A549 (cell line): Measurements from ENCODE around the gene LAMB1. TPM values are rescaled to one million over a fixed set of nuclear protein-coding genes. Genes with fewer than 3 reads are reported as not detected.

Experiments used
- ATAC-seq, 2 experiments: fragments of 200-7000 bp in 1 of 2; fragments of >200 bp in 1 of 2; cut with Nextera tagmentation in 1 of 2; cut with Tn5 transposase in 1 of 2; 3 replicates each; pipeline versions ENCODE4 v1.8.0 to v1.9.1; 2018 to 2020; ENCODE audit warnings: mild to moderate bottlenecking in 1 of 2, moderate library complexity in 1 of 2
- CTCF ChIA-PET: fragments of 300-600 bp; sonication (Branson Sonifier 250); formaldehyde crosslinking; extraction: SDS; loops from one replicate; lab custom pipeline; 2021; ENCODE audit warnings: antibody characterized with exemption, inconsistent platforms; lab: Yijun Ruan, JAX
- POLR2A ChIA-PET: fragments of 350-600 bp; formaldehyde crosslinking; extraction: SDS; loops from one replicate; lab custom pipeline; 2021; ENCODE audit warnings: antibody characterized with exemption, inconsistent platforms; lab: Yijun Ruan, JAX
- DNase-seq, 2 experiments: peaks; one replicate each; pipeline versions ENCODE4 v3.0.0 to v3.0.0-alpha.2; 2011 to 2016; ENCODE audit warnings: low read depth in 1 of 2, low spot score in 1 of 2
- FAIRE-seq: peaks from 2 replicates; lab custom pipeline; 2011; peaks lifted over from hg19 to GRCh38; lab: Jason Lieb, UNC
- H3K27ac ChIP-seq, 2 experiments: fragments of >200 bp; sonication (Bioruptor Twin); formaldehyde crosslinking; 3 replicates each; pipeline ENCODE4 v1.5.1; 2016 to 2017
- H3K4me1 ChIP-seq: fragments of >200 bp; sonication (Bioruptor Twin); formaldehyde crosslinking; 3 replicates; pipeline ENCODE4 v1.6.1; 2016
- H3K4me2 ChIP-seq: fragments of >200 bp; sonication (Bioruptor Twin); formaldehyde crosslinking; 3 replicates; pipeline ENCODE4 v1.6.1; 2016
- H3K4me3 ChIP-seq: fragments of >200 bp; sonication (Bioruptor Twin); formaldehyde crosslinking; 3 replicates; pipeline ENCODE4 v1.5.1; 2016
- H3K9me3 ChIP-seq: fragments of >200 bp; sonication (Bioruptor Twin); formaldehyde crosslinking; 3 replicates; pipeline ENCODE4 v1.6.1; 2016
- BCL3 ChIP-seq: fragments of >200 bp; sonication (Bioruptor Twin); formaldehyde crosslinking; IDR thresholded peaks from 3 replicates; pipeline ENCODE4 v1.6.1; 2016
- BHLHE40 ChIP-seq: IDR thresholded peaks from 2 replicates; pipeline ENCODE4 v1.6.1; 2012; ENCODE audit warnings: low read depth, low read length, inconsistent platforms
- CBX2 ChIP-seq: fragments of 200-600 bp; sonication (generic); IDR thresholded peaks from 2 replicates; pipeline ENCODE4 v1.6.1; 2016; ENCODE audit warnings: low read depth, mild to moderate bottlenecking, borderline replicate concordance
- CBX8 ChIP-seq: fragments of 200-600 bp; sonication (generic); IDR thresholded peaks from 2 replicates; pipeline ENCODE4 v1.6.1; 2016
- CHD2 ChIP-seq: fragments of 150-350 bp; IDR thresholded peaks from 2 replicates; pipeline ENCODE4 v1.6.1; 2014; ENCODE audit warnings: low read length; ENCODE audit not compliant: partially characterized antibody
- CHD4 ChIP-seq: fragments of 200-600 bp; sonication (generic); IDR thresholded peaks from 2 replicates; pipeline ENCODE4 v1.6.1; 2016; ENCODE audit warnings: antibody characterized with exemption, mild to moderate bottlenecking, borderline replicate concordance
- FOSL2 ChIP-seq, 2 experiments: fragments of 450-650 bp in 1 of 2; fragments of >200 bp in 1 of 2; sonication (Bioruptor Twin) in 1 of 2; formaldehyde crosslinking; IDR thresholded peaks; 2 replicates each; pipeline versions ENCODE4 v1.5.0 to v1.6.1; 2016 to 2020; ENCODE audit warnings: mild to moderate bottlenecking in 1 of 2, moderate library complexity in 1 of 2
- GATA3 ChIP-seq: IDR thresholded peaks from 2 replicates; pipeline ENCODE4 v1.6.1; 2012; ENCODE audit warnings: borderline replicate concordance
- HDAC2 ChIP-seq: fragments of 200-600 bp; sonication (generic); IDR thresholded peaks from 2 replicates; pipeline ENCODE4 v1.6.1; 2016
- HOXB13 ChIP-seq: fragments of 250-450 bp; sonication (Bioruptor Pico); IDR thresholded peaks from 2 replicates; pipeline ENCODE4 v1.5.0; 2020; ENCODE audit warnings: low read depth, mild to moderate bottlenecking, moderate library complexity
- HOXB5 ChIP-seq: fragments of 250-450 bp; sonication (Bioruptor Pico); IDR thresholded peaks from 2 replicates; pipeline ENCODE4 v1.5.0; 2020; ENCODE audit warnings: mild to moderate bottlenecking, moderate library complexity
- JUN ChIP-seq, 2 experiments: fragments of >200 bp; sonication (Bioruptor Twin); formaldehyde crosslinking; IDR thresholded peaks; 2 replicates in 1 of 2; 3 replicates in 1 of 2; pipeline ENCODE4 v1.6.1; 2016 to 2017
- JUNB ChIP-seq: fragments of >200 bp; sonication (Bioruptor Twin); formaldehyde crosslinking; IDR thresholded peaks from 2 replicates; pipeline ENCODE4 v1.6.1; 2016
- NFE2L2 ChIP-seq: fragments of 150-350 bp; conservative IDR thresholded peaks from 2 replicates; pipeline ENCODE4 v1.6.1; 2014; ENCODE audit warnings: low read length
- PHF8 ChIP-seq: fragments of 200-600 bp; sonication (generic); IDR thresholded peaks from 2 replicates; pipeline ENCODE4 v1.6.1; 2016; ENCODE audit warnings: low read depth, mild to moderate bottlenecking, antibody characterized with exemption, moderate library complexity, borderline replicate concordance
- RCOR1 ChIP-seq: fragments of 150-350 bp; IDR thresholded peaks from 2 replicates; pipeline ENCODE4 v1.6.1; 2014; ENCODE audit warnings: antibody characterized with exemption, low read length, low read depth
- RFX5 ChIP-seq: fragments of 450-650 bp; IDR thresholded peaks from 2 replicates; pipeline ENCODE4 v1.7.1; 2014; ENCODE audit warnings: antibody characterized with exemption, mild to moderate bottlenecking, moderate library complexity
- RNF2 ChIP-seq: fragments of 200-600 bp; sonication (generic); IDR thresholded peaks from 2 replicates; pipeline ENCODE4 v1.6.1; 2016; ENCODE audit warnings: low read depth, mild to moderate bottlenecking, antibody characterized with exemption, moderate library complexity, borderline replicate concordance
- SMC3 ChIP-seq: fragments of >200 bp; sonication (Bioruptor Twin); formaldehyde crosslinking; IDR thresholded peaks from 3 replicates; pipeline ENCODE4 v1.6.1; 2018; ENCODE audit warnings: inconsistent platforms
- TFCP2L1 ChIP-seq: fragments of 250-450 bp; sonication (Bioruptor Pico); IDR thresholded peaks from 2 replicates; pipeline ENCODE4 v1.5.0; 2021; ENCODE audit warnings: mild to moderate bottlenecking
- TP53 ChIP-seq: fragments of 250-450 bp; sonication (Bioruptor Pico); IDR thresholded peaks from 2 replicates; pipeline ENCODE4 v1.5.0; 2021; ENCODE audit warnings: mild to moderate bottlenecking, moderate library complexity
- ZNF302 ChIP-seq: fragments of 250-450 bp; sonication (Bioruptor Pico); IDR thresholded peaks from 2 replicates; pipeline ENCODE4 v1.9.0; 2021; ENCODE audit warnings: inconsistent platforms, mild to moderate bottlenecking, moderate library complexity
- ZSCAN20 ChIP-seq: fragments of 250-450 bp; sonication (Bioruptor Pico); IDR thresholded peaks from 2 replicates; pipeline ENCODE4 v1.8.0; 2022; ENCODE audit warnings: mild to moderate bottlenecking, moderate library complexity
- WGBS: methylation state at CpG from one replicate; pipeline ENCODE4 v1.1.6; 2017; ENCODE audit errors: missing lambda C conversion rate; 5-methylcytosine and 5-hydroxymethylcytosine counted together
- polyA plus RNA-seq, 4 experiments: library from polyadenylated mRNA; depleted of rRNA in 3 of 4; stranded (reverse); fragments of >200 nt; fragmentation: RNase III in 1 of 4; extraction: RNeasy Plus Mini Kit Qiagen cat#74134 plus additional on column Dnase treatment in 1 of 4; gene quantifications; 2 replicates in 3 of 4; 3 replicates in 1 of 4; pipeline ENCODE4 v1.2.3, GENCODE V29; 2011 to 2017
- TF ChIP-seq, protein P1 (sequence below): IDR thresholded peaks from 2 replicates; pipeline ENCODE4 v1.6.1; 2012
- TF ChIP-seq, protein P2 (sequence below): IDR thresholded peaks from 2 replicates; pipeline ENCODE4 v1.6.1; 2012; ENCODE audit warnings: low read depth, borderline replicate concordance

The LAMB1 gene
- polyA plus RNA-seq, 2 of the 4 experiments (the other 2 are of a cell fraction), result 142 to 162 TPM

DNA sequence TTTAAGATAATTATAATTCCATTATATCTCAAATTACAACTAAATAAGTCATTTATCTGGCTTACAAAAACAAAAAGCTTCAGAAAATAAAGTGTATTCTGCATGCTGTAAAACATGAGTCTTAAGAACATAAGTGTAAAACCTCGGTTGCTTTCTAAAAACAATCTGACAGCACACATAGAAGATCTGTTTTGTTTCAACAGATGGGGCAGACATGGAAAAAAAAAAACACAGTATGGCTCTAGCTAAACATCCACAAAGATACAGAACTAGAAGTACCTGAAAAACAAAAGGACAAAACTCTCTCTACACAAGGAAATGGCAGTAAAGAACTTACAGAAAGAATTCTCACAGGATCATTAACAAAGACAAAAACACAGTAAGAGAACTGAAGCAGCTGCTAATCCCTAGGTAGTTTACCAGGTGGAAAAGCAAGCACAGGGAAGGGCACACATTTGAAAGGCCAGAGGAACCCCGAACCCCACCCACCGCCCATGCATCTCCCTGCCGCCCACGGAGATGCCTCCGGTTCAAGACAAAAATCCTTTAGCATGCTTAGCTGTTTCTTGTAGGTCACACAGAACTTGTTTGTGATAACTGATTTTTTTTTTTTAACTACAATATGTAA, 69.5 kb downstream of the LAMB1 start:
- ATAC-seq (no peak), FAIRE-seq (no peak), DNase-seq (no peak)
- 94% methylated on average over 6 of the region's 6 CpGs for WGBS
- peaks cover 11% of the 10 kb centered on the region; the same call in 2 of the 3 replicates for H3K4me1 ChIP-seq
- TF ChIP-seq, protein P1, sequence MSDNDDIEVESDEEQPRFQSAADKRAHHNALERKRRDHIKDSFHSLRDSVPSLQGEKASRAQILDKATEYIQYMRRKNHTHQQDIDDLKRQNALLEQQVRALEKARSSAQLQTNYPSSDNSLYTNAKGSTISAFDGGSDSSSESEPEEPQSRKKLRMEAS, result no peak
- TF ChIP-seq NFE2L2 (no peak), GATA3 (no peak), RNF2 (no peak), JUNB (no peak), FOSL2 (IDR thresholded peaks at IDR 0.05) (no peak), FOSL2 (CRISPR knock-in tag; IDR thresholded peaks at IDR 0.05) (no peak), HOXB13 (CRISPR knock-in tag) (no peak), TFCP2L1 (no peak), BHLHE40 (no peak), SMC3 (no peak), TP53 (no peak), JUN (IDR thresholded peaks at IDR 0.05) (no peak), HDAC2 (no peak), PHF8 (no peak), RCOR1 (no peak), RFX5 (no peak), HOXB5 (CRISPR knock-in tag) (no peak)
- TF ChIP-seq, protein P2, sequence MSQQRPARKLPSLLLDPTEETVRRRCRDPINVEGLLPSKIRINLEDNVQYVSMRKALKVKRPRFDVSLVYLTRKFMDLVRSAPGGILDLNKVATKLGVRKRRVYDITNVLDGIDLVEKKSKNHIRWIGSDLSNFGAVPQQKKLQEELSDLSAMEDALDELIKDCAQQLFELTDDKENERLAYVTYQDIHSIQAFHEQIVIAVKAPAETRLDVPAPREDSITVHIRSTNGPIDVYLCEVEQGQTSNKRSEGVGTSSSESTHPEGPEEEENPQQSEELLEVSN, result no peak
- ChIA-PET POLR2A (no interaction called here), CTCF (interaction anchor here (0.6 to 1.5 kb wide), 4 partner anchors 37 to 565 kb away, joined by 3 to 6 read pairs (median 4); no protein-coding TSS in a partner anchor)
- H3K4me3 ChIP-seq, result no peak overlapping the region
- H3K27ac ChIP-seq, result no peak overlapping the region
- no peaks in the 10 kb centered on the region for H3K9me3 ChIP-seq
- H3K4me2 ChIP-seq, result no peak overlapping the region

DNA sequence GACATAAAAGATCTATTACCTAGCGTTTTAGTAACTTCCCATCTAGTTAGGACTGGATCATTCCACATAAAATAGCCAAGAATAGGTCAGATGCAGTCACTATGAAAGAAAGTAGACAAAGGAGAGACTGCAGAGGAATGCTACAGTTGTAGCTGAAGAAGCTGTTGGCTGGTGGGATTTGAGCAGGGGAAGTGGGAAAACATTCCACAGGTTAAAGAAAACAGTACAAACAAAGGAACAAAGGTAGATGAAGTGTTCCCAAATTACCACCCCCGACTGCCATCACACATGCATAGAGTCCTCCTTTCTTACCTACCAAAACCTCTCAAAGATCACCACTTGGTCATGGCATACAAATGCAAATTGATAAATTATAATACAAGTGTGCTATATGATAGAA, 70.2 kb downstream of the LAMB1 start:
- Histone ChIP-seq H3K4me2 (no peak overlapping the region), H3K4me3 (no peak overlapping the region), H3K4me1 (peaks cover 11% of the 10 kb centered on the region; the same call in 2 of the 3 replicates), H3K27ac (no peak overlapping the region), H3K9me3 (no peaks in the 10 kb centered on the region)
- ChIA-PET CTCF (interaction anchor here (1.3 to 1.5 kb wide), 2 partner anchors 214 to 566 kb away, joined by 4 read pairs; no protein-coding TSS in a partner anchor), POLR2A (no interaction called here)
- DNase-seq, result no peak
- TF ChIP-seq ZNF302 (CRISPR knock-in tag) (no peak), CBX8 (no peak), ZSCAN20 (CRISPR knock-in tag) (no peak), BCL3 (no peak), GATA3 (no peak), CHD2 (no peak), PHF8 (no peak), CBX2 (no peak), CHD4 (no peak)
- TF ChIP-seq, all 56 proteins: peak for 0
- no peak for FAIRE-seq
- 84% methylated on average over 2 of the region's 2 CpGs for WGBS
- ATAC-seq, result no peak
